Measurements from ENCODE around the gene NYAP2. TPM values are rescaled to one million over a fixed set of nuclear protein-coding genes. Genes with fewer than 3 reads are reported as not detected.

NYAP2 gene
- total RNA-seq, 2 donors from 2014 or later: not detected

GRCh38 chr2:225468131-225468530, 68.6 kb downstream of the NYAP2 start:
- no peaks in the 10 kb centered on the region for H3K9me3 ChIP-seq (ENCODE audit: control insufficient read depth, low read length)
- Mint-ChIP-seq H3K4me1 (peaks cover 17% of the 10 kb centered on the region), H3K36me3 (ENCODE audit: low read depth) (no peaks in the 10 kb centered on the region), H3K4me3 (no peak overlapping the region), H3K27ac (no peak overlapping the region), H3K27me3 (ENCODE audit: insufficient read depth) (peaks cover 29% of the 10 kb centered on the region), H3K9me3 (no peaks in the 10 kb centered on the region)
- no peak overlapping the region for H3K4me3 ChIP-seq (ENCODE audit: low read length)
- H3K9ac ChIP-seq (ENCODE audit: extremely low read depth, low read length, poor library complexity, severe bottlenecking): no peak overlapping the region
- no peaks in the 10 kb centered on the region for H3K36me3 ChIP-seq (ENCODE audit: control insufficient read depth, insufficient read depth, low read length)
- TF ChIP-seq CTCF (conservative IDR thresholded peaks at IDR 0.05): no peak
- WGBS, 2 experiments (ENCODE audit: insufficient coverage in 1 of 2, insufficient read length in 1 of 2): 92 to 93% methylated on average over 2 of the region's 2 CpGs
- H3K27me3 ChIP-seq (ENCODE audit: control insufficient read depth, insufficient read depth, low read length, poor library complexity, severe bottlenecking): no peaks in the 10 kb centered on the region
- peaks cover 3% of the 10 kb centered on the region for H3K4me1 ChIP-seq (ENCODE audit: control insufficient read depth, insufficient read depth, low read length)
- no peak overlapping the region for H3K27ac ChIP-seq (ENCODE audit: low read depth, low read length)
- no peak for DNase-seq

- Mint-ChIP-seq H3K9me3 (no peaks in the 10 kb centered on the region), H3K4me1 (peaks cover 13% of the 10 kb centered on the region), H3K27me3 (ENCODE audit: insufficient read depth) (peaks cover 32% of the 10 kb centered on the region), H3K4me3 (no peak overlapping the region), H3K36me3 (ENCODE audit: low read depth) (no peaks in the 10 kb centered on the region), H3K27ac (no peak overlapping the region)
- no peak for TF ChIP-seq CTCF (conservative IDR thresholded peaks at IDR 0.05)
- Histone ChIP-seq H3K9me3 (ENCODE audit: control insufficient read depth, low read length) (no peaks in the 10 kb centered on the region), H3K27ac (ENCODE audit: low read depth, low read length) (no peak overlapping the region), H3K36me3 (ENCODE audit: control insufficient read depth, insufficient read depth, low read length) (no peaks in the 10 kb centered on the region), H3K9ac (ENCODE audit: extremely low read depth, low read length, poor library complexity, severe bottlenecking) (no peak overlapping the region), H3K4me1 (ENCODE audit: control insufficient read depth, insufficient read depth, low read length) (peaks cover 3% of the 10 kb centered on the region), H3K27me3 (ENCODE audit: control insufficient read depth, insufficient read depth, low read length, poor library complexity, severe bottlenecking) (no peaks in the 10 kb centered on the region), H3K4me3 (ENCODE audit: low read length) (no peak overlapping the region)
- DNase-seq: no peak
- WGBS, 2 experiments (ENCODE audit: insufficient coverage in 1 of 2, insufficient read length in 1 of 2): 93% methylated on average over 3 of the region's 3 CpGs; no CpG with 5 or more reads in 1 of the 2 experiments
Measured at GRCh38 chr2:225471039-225471438, 71.5 kb downstream of the NYAP2 start.

GRCh38 chr2:225471482-225471881, 72.0 kb downstream of the NYAP2 start:
- H3K27ac Mint-ChIP-seq: no peak overlapping the region
- Histone ChIP-seq H3K9me3 (ENCODE audit: control insufficient read depth, low read length) (no peaks in the 10 kb centered on the region), H3K4me3 (ENCODE audit: low read length) (no peak overlapping the region), H3K27me3 (ENCODE audit: control insufficient read depth, insufficient read depth, low read length, poor library complexity, severe bottlenecking) (no peaks in the 10 kb centered on the region), H3K9ac (ENCODE audit: extremely low read depth, low read length, poor library complexity, severe bottlenecking) (no peak overlapping the region), H3K4me1 (ENCODE audit: control insufficient read depth, insufficient read depth, low read length) (peaks cover 3% of the 10 kb centered on the region), H3K36me3 (ENCODE audit: control insufficient read depth, insufficient read depth, low read length) (no peaks in the 10 kb centered on the region), H3K27ac (ENCODE audit: low read depth, low read length) (no peak overlapping the region)
- no peaks in the 10 kb centered on the region for H3K9me3 Mint-ChIP-seq
- H3K27me3 Mint-ChIP-seq (ENCODE audit: insufficient read depth): peaks cover 32% of the 10 kb centered on the region
- 63% methylated on average over 2 of the region's 2 CpGs; no CpG with 5 or more reads in 1 of the 2 experiments for WGBS, 2 experiments (ENCODE audit: insufficient coverage in 1 of 2, insufficient read length in 1 of 2)
- TF ChIP-seq CTCF (conservative IDR thresholded peaks at IDR 0.05): no peak
- no peaks in the 10 kb centered on the region for H3K36me3 Mint-ChIP-seq (ENCODE audit: low read depth)
- DNase-seq: no peak
- no peak overlapping the region for H3K4me3 Mint-ChIP-seq
- H3K4me1 Mint-ChIP-seq: peaks cover 10% of the 10 kb centered on the region

Data from endodermal cell (in vitro differentiated cells).